Globus pallidus (tissue), 1 donor: ENCODE results near the gene ABCA7.
"Not testable (repeated sequence)": the region's sequence is repeated elsewhere in the genome, so short reads cannot be mapped to it uniquely, and the experiment has no call there.

ENCODE experiments used
- DNase-seq: peaks from one replicate; pipeline ENCODE4 v3.0.0-alpha.2; 2015; ENCODE audit warnings: low spot score

ABCA7 gene

GRCh38 chr19:1016647-1017114, 23.2 kb upstream of the ABCA7 start:
- DNase-seq = no peak

- DNase-seq = no peak
These were observed 22.6 kb upstream of the ABCA7 start for GRCh38 chr19:1017115-1017905.

- DNase-seq = no peak
These were observed 22.0 kb upstream of the ABCA7 start for GRCh38 chr19:1017906-1018305.

GRCh38 chr19:1018393-1018792, 21.5 kb upstream of the ABCA7 start:
- DNase-seq = no peak

GRCh38 chr19:1018932-1019615, 20.8 kb upstream of the ABCA7 start:
- DNase-seq = no peak

- no peak for DNase-seq
These were observed 20.3 kb upstream of the ABCA7 start for GRCh38 chr19:1019616-1019961.

GRCh38 chr19:1019980-1020867, 19.7 kb upstream of the ABCA7 start:
- no peak for DNase-seq

GRCh38 chr19:1020868-1021425, 19.0 kb upstream of the ABCA7 start, which contains the start of gene TMEM259:
TMEM259 (minus strand) TSS chr19:1021123; CDS start chr19:1020996, 127 bp downstream.
- DNase-seq = peak; percentile 98

- not testable (repeated sequence) for DNase-seq
These were observed 16.1 kb upstream of the ABCA7 start for GRCh38 chr19:1023883-1024188.

- not testable (repeated sequence) for DNase-seq
These were observed 14.8 kb upstream of the ABCA7 start for GRCh38 chr19:1025080-1025479.

GRCh38 chr19:1025960-1026782, 13.7 kb upstream of the ABCA7 start, which contains the start of gene CNN2:
CNN2 (plus strand) TSS chr19:1026608; CDS start chr19:1026662, 54 bp downstream.
- no peak for DNase-seq

- DNase-seq = no peak
These were observed 12.9 kb upstream of the ABCA7 start for GRCh38 chr19:1026783-1027649.

- DNase-seq = no peak
These were observed 12.3 kb upstream of the ABCA7 start for GRCh38 chr19:1027650-1028061.

GRCh38 chr19:1028062-1028926, 11.6 kb upstream of the ABCA7 start:
- DNase-seq = no peak

- no peak for DNase-seq
These were observed 7.5 kb upstream of the ABCA7 start for GRCh38 chr19:1032264-1032867.

GRCh38 chr19:1035998-1036621, 3.8 kb upstream of the ABCA7 start:
- no peak for DNase-seq

- no peak for DNase-seq
These were observed 2.3 kb upstream of the ABCA7 start for GRCh38 chr19:1037621-1038064.

- DNase-seq = no peak
These were observed 795 bp upstream of the ABCA7 start for GRCh38 chr19:1038978-1039645.
